ENCODE results near the gene JAM3.
A peak's percentile ranks its signal among the peaks of the same experiment; 100 is the strongest.

Gene JAM3

GRCh38 chr11:134068829-134069425 is at the start of gene JAM3:
TSS of gene JAM3 (plus strand) at chr11:134069072. CDS start at chr11:134069084, 12 bp downstream.
- no peak for TF ChIP-seq CTCF (IDR thresholded peaks at IDR 0.05; ENCODE audit: control extremely low read depth, extremely low read depth, low read depth, missing control alignments)
- ChIA-PET POLR2A (no interaction called here), CTCF (interaction anchor here (1.5 to 2.4 kb wide), 2 partner anchors 10 to 18 kb away, joined by 4 to 8 read pairs; no protein-coding TSS in a partner anchor)
- peak; percentile 91 for DNase-seq (ENCODE audit: extremely low spot score)

- no peak for TF ChIP-seq CTCF (IDR thresholded peaks at IDR 0.05; ENCODE audit: control extremely low read depth, extremely low read depth, low read depth, missing control alignments)
- CTCF ChIA-PET = no interaction called here
- DNase-seq (ENCODE audit: extremely low spot score) = no peak
Observed at GRCh38 chr11:134019500-134019899, 49.4 kb upstream of the JAM3 start.

GRCh38 chr11:134020598-134020997 is 48.3 kb upstream of the JAM3 start:
- ChIA-PET CTCF (no interaction called here), POLR2A (no interaction called here)
- no peak for DNase-seq (ENCODE audit: extremely low spot score)
- no peak for TF ChIP-seq CTCF (IDR thresholded peaks at IDR 0.05; ENCODE audit: control extremely low read depth, extremely low read depth, low read depth, missing control alignments)

More at GRCh38 chr11:134019500-134019899, 49.4 kb upstream of the JAM3 start:
- POLR2A ChIA-PET = no interaction called here

GRCh38 chr11:134021326-134021725 is 47.5 kb upstream of the JAM3 start:
- DNase-seq (ENCODE audit: extremely low spot score) = no peak
- POLR2A ChIA-PET = no interaction called here
- TF ChIP-seq CTCF (IDR thresholded peaks at IDR 0.05; ENCODE audit: control extremely low read depth, extremely low read depth, low read depth, missing control alignments) = no peak
- CTCF ChIA-PET = no interaction called here

- DNase-seq (ENCODE audit: extremely low spot score) = no peak
- ChIA-PET CTCF (no interaction called here), POLR2A (no interaction called here)
- TF ChIP-seq CTCF (IDR thresholded peaks at IDR 0.05; ENCODE audit: control extremely low read depth, extremely low read depth, low read depth, missing control alignments) = no peak
Observed at GRCh38 chr11:134022748-134023147, 46.1 kb upstream of the JAM3 start.

GRCh38 chr11:134024420-134025081 is 44.3 kb upstream of the JAM3 start:
- ChIA-PET POLR2A (no interaction called here), CTCF (interaction anchor here (4.2 kb wide), 1 partner anchor 26 kb away, joined by 14 read pairs; no protein-coding TSS in a partner anchor)
- no peak for DNase-seq (ENCODE audit: extremely low spot score)
- TF ChIP-seq CTCF (IDR thresholded peaks at IDR 0.05; ENCODE audit: control extremely low read depth, extremely low read depth, low read depth, missing control alignments) = no peak
